NCI-H526 (cell line): ENCODE measurements around the gene NLRP6.
"Not testable (repeated sequence)": the region's sequence is repeated elsewhere in the genome, so short reads cannot be mapped to it uniquely, and the experiment has no call there.

Source experiments
- DNase-seq, 2 experiments: peaks; one replicate each; lab custom pipeline; 2025; lab: John Stamatoyannopoulos, UW

NLRP6 gene

GRCh38 chr11:256952-257737 is 21.1 kb upstream of the NLRP6 start:
- DNase-seq: no peak

- DNase-seq: peak in 1 of 2 experiments; percentile 39
These were observed 20.3 kb upstream of the NLRP6 start for GRCh38 chr11:257766-258493.

GRCh38 chr11:259413-259812 is 18.8 kb upstream of the NLRP6 start:
- no peak for DNase-seq

GRCh38 chr11:261624-262023 is 16.6 kb upstream of the NLRP6 start:
- DNase-seq: no peak

- no peak for DNase-seq
These were observed 11.3 kb upstream of the NLRP6 start for GRCh38 chr11:266676-267439.

GRCh38 chr11:267491-267994 is 10.7 kb upstream of the NLRP6 start:
- DNase-seq: no peak

GRCh38 chr11:268716-269145 is 9.5 kb upstream of the NLRP6 start:
- DNase-seq: not testable (repeated sequence)

GRCh38 chr11:269146-269890 is 8.9 kb upstream of the NLRP6 start:
- DNase-seq: no peak

GRCh38 chr11:270451-271318 is 7.5 kb upstream of the NLRP6 start:
- no peak for DNase-seq

GRCh38 chr11:271319-271715 is 6.9 kb upstream of the NLRP6 start:
- DNase-seq: no peak

GRCh38 chr11:272195-272930 is 5.8 kb upstream of the NLRP6 start:
- DNase-seq: no peak

- no peak for DNase-seq
These were observed 5.3 kb upstream of the NLRP6 start for GRCh38 chr11:272931-273198.

- no peak for DNase-seq
These were observed 2.0 kb upstream of the NLRP6 start for GRCh38 chr11:276219-276618.

GRCh38 chr11:279040-279965 is 1.1 kb downstream of the NLRP6 start:
- no peak for DNase-seq

GRCh38 chr11:279966-280705 is 1.9 kb downstream of the NLRP6 start:
- peak in 1 of 2 experiments; percentile 52 for DNase-seq

GRCh38 chr11:280706-281485 is 2.7 kb downstream of the NLRP6 start:
- no peak for DNase-seq

- no peak for DNase-seq
These were observed 3.4 kb downstream of the NLRP6 start for GRCh38 chr11:281486-282161.
